HG03575 (cell line): ENCODE measurements around the gene FAM117A.

Source experiments
- ATAC-seq: cut with Tn5 transposase; IDR thresholded peaks from one replicate; pipeline ENCODE4 v1.9.1; 2021; ENCODE audit not compliant: unreplicated experiment, insufficient number of reproducible peaks, low FRiP score; ENCODE audit errors: extremely low read depth

The FAM117A gene, protein sequence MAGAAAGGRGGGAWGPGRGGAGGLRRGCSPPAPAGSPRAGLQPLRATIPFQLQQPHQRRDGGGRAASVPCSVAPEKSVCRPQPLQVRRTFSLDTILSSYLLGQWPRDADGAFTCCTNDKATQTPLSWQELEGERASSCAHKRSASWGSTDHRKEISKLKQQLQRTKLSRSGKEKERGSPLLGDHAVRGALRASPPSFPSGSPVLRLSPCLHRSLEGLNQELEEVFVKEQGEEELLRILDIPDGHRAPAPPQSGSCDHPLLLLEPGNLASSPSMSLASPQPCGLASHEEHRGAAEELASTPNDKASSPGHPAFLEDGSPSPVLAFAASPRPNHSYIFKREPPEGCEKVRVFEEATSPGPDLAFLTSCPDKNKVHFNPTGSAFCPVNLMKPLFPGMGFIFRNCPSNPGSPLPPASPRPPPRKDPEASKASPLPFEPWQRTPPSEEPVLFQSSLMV

DNA sequence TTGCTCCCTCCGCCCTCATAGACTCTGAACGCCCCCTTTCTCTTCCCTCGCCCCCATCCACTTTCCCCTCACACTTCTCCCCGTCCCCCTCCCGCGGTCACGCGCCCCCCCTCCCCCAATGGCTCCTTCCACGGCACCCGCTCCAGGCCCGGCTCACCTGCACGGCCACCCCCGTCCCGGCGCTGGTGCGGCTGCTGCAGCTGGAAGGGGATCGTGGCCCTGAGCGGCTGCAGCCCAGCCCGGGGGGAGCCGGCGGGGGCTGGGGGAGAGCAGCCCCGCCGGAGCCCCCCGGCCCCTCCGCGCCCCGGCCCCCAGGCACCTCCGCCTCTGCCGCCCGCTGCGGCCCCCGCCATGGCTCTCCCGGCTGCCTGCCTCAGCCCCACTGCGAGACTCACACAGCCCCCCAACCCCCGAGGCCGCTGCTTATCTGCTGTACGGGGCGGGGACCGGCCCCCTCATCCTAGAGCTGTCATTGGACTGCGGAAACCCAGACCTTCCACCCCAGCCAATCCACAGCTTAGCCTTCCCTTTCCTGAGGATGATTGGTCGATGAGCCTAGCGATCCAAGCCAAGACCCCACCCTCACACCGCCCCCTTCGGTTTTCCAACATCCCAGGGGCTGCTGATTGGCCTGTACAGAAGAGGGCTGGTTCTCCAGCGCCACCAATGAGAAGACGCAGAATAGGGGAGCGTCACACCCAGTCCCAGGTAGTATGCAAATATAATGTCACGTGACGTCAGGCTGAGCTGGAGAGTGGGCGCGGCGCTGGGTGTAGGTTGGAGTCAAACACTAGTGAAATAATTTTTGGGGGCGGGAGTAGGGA, at the start of gene FAM117A:
Gene FAM117A (minus strand): TSS at position 397 of the 824 bp plus-strand sequence. CDS start 44 bp downstream, at position 353.
- peak; percentile 84 for ATAC-seq

DNA sequence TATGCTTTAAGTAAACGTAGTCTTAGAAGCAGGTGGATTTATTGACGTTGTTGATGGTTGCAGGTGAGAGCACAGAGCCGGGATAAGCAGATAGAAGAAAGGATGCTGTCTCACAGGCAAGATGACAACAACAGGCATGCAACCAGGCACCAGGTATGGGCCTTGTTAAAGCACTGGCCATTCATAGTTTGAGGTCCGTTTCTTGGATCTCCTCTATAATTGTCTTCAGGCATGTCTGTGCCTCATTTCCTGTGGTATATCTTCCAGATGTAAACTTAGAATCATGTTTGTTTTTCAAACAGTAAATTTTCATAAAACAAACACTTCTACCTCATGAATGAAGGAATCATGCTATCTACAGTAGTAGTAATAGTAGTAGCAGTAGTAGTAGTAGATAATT, 45.1 kb upstream of the FAM117A start:
- ATAC-seq: no peak

DNA sequence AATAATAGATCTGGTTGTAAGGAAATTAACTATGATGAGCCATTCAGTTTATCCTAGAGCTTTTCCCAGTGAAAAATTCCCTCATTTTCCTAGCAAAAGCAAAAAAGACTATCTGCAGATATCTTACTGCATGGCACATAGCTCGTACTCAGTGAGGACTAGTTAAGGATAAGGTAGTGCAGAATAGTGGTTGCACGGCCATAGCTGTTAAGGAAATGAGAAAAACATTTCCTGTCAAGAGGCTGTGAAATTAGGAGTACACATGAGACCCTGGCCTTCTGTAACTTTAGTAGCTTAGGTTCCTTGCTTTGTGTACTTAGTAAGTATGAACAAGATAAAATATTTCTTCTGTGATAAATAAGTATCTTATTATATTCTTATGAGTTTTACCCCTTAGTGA, 34.8 kb upstream of the FAM117A start:
- no peak for ATAC-seq

DNA sequence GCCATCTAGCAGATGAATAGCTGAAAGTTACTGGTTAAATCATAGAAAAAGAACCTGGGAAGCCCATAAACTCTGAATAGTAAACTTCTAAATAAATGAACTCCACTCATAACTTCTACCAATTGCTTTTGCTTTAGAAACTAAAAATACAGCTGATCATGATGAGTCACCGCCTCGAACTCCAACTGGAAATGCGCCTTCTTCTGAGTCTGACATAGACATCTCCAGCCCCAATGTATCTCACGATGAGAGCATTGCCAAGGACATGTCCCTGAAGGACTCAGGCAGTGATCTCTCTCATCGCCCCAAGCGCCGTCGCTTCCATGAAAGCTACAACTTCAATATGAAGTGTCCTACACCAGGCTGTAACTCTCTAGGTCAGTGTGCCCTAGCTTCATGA, 34.3 kb upstream of the FAM117A start:
- ATAC-seq: no peak

DNA sequence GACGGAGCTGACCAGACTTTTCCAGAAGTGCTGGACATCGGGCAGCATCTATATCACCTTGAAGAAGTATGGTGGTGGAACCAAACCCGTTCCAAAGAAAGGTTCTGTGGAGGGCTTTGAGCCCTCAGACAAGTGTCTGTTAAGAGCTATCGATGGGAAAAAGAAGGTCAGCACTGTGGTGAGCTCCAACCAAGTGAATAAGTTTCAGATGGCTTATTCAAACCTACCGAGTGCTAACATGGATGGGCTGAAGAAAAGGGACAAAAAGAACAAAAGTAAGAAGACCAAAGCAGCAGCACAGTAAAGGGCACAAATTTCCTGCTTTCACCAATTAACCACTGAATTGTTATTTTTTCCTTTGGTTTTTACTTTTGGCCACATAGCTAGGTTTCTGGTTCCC, 31.4 kb upstream of the FAM117A start:
- ATAC-seq: no peak

DNA sequence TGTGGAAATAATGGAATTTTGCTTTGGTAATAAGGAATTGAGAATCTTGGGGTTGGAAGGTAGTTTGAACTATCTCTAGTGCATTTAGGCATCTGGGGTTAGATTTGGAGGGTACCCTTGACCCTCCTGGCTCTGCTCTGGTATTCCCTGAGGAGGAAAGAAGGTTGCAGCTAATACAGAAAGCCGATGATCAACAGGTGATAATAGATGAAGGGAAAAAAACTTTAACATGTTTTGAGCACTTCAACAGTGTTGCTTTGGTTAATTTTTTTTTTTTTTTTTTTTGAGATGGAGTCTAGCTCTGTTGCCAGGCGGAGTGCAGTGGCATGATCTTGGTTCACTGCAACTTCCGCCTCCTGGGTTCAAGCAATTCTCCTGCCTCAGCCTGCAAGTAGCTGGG, 29.4 kb upstream of the FAM117A start:
- ATAC-seq: no peak

DNA sequence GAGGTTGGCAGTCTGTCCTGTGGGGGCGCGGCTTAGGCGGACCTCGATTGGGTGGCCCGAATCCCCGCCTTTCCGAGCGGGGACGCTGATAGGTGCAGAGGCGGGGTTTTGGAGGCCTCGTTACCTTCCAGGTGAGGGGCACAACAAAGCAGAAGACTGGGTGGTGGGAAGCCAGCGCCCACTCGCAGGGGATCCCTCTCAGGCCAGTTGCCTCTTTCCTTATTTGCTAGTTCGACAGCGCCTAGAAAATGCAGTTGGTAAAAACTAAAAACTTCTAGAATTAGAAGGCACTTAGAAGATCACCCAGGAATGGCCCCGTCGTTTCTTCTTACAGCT, 25.3 kb upstream of the FAM117A start:
- ATAC-seq: no peak

DNA sequence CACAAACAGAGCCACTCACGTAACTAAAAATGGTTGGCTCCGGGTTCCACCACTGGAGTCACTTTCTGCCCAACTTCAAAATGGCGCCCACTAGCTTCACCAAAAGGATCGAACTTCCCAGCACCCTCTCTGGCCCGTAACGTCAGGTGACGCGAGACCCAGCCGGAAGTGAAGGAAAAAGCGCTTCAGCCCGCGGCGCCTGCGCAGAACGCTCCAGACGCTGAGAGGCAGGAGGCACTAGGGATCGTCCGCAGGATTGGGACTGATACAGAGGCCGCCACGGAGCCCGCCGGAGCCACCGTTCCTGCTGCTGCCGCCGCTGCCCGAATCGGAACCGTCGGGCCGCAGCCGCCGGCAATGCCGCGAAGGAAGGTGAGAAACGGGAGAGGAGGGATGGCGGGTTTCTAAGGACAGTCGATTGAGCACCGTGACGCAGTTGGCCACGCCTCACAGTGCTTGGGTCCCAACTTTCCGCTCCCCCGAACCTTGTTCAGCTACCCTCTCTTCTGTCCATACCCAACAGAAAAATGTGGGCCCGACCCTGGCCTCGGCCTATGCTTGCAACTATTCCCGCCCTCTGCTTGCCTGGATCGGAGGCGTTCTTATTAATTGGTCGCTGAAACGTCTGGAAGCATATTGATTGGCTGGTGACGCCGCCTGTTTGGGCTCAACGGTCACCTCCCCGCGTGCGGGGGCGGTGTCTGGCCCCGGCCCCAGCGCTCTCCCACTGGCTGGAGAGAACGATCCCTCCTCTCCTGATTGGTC, 24.7 kb upstream of the FAM117A start, which contains the start of gene KAT7:
Gene KAT7 (plus strand): TSS at position 204 of the 765 bp plus-strand sequence. CDS start 154 bp downstream, at position 358.
- ATAC-seq: peak; percentile 47

DNA sequence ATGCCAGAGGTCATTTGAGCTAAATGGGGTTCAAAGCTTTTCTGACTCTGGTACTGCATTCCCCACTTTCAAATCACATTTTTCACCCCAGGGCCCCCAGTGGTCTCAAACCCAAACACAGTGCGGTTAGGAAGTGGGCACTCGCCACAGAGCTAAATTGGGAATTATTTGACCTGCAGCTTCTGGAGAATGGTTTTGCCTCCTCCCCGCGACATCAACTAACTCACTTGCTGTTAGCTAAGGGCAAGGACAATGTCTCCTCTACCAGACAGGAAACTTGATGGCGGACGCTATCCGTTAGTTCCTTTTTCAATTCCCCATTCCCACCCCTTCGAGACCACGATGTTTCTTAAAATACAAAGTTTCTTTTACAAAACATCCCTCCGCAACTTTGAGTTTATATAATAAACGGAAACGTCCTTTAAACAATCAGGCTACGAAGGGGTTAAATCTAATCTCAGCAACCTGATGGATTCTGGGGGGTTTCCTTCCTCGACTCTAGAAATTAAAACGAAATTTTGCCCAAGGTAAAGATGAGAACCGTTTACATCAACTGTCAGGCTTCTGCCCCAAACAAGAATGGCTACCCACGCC, 24.1 kb upstream of the FAM117A start:
- ATAC-seq: no peak

DNA sequence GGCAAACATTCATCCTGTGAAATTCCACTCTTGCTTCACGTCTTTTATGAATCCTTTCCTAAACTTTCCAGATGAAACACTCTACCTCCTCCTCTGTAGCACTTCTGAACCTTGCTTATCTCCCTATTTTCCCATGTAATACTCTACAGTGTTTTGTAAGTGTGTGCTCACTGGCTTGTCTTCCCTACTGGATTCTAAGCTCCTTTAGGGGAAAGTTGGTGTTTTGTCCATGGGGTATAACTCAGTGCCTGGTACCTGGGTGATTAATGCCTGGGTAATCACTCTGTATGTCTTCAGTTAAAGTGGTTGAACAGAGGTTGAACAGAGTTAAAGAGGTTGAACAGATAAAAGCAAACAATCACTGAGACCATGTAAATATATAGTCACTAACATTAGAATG, 20.7 kb upstream of the FAM117A start:
- ATAC-seq: no peak

DNA sequence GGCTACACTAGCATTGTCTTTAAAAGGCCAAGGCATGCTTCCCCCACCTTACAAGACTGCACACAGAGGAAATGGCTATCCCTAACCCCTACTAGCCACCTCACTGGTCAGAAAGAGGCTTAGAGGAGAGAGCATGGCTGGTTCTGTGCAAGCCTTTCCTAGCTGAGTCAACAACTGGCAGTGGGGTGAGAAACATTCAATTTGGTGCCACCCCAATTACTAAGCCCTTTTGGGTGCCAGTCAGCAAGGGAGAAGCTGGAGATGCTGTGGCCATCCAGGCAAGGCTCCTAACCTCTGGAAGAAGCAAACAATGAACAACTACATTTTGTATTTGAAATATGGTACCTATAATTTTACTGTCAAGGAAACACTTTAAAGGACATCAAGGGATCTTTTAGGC, 19.9 kb upstream of the FAM117A start:
- ATAC-seq: no peak

DNA sequence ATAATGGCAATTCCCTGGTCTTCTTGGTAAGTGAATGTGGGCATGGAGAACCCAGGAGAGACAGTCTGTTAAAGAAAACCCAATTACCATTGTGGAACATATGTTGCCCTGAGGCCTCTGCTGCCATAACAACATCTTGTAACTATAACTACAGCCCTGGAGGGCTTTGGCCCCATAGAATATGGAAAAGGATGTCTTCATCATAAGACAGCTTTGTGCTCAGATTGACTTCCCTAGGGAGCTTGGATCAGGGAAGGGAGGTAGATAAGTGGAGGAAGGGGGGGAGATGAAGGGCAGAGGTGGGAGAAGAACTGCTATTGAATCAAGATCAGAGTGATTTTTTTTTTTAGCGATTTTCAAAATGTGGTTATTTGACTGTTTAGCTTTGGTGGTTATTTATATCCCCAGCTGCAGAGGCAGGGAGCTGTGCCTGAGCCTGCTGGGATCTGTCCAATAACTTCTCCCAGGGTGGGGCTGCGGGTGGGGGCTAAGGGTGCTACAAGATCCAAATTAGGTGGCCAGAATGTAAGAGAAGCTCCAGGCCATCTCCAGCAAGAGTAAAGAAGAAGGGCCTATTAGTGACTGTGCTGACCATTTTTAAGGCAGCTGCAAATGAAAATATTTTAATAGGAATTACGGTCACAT, 19.3 kb upstream of the FAM117A start:
- no peak for ATAC-seq

DNA sequence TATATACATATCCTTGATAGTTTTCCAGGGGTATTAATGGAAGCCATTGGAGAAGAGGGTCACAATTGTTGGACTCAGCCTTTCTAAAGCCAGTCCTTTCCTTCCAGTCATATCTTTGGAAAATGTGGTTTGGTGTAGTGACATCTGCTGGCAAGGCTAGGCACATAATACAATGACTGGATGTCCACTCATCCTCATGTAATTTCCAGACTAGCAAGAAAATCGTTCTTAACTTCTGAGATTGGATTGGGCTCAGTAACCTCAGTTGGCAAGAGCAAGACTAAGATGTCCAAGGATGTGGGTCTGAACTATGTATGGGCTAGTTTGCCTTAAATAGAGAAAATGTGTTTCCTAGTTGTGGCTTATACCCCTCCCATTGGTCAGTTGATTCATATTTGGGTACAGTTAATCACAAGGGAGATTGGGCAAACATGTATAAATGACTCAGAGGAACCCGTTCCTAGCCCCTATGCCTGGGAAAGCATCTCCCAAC, 15.9 kb upstream of the FAM117A start:
- no peak for ATAC-seq

DNA sequence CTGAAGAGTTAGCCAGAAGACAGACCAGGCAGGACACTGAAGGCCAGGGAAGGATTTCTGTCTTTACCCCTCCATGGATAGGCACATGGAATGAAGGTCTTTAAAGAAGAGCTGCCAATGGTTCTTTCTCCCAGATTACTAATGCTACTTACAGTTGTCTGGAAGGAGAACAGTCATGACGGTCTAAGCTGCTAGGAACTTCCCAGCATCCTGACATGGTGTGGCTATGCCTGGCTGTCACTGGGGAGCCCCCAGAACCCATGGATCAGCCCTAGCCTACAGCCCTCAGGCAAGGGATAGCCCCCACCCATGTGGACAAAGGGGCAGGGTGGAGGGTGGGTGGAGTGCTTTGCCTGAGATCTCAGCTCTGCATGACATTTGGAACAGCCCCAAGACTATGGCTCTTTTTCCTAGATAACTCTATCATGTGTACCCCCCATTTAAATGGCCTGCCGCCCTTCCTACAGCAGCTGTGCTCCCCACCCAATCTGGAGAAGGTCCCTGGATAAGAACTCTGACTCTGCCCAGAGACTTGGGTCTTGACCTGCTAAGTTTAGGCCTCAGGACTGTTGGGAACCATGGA, 15.3 kb upstream of the FAM117A start:
- ATAC-seq: no peak

DNA sequence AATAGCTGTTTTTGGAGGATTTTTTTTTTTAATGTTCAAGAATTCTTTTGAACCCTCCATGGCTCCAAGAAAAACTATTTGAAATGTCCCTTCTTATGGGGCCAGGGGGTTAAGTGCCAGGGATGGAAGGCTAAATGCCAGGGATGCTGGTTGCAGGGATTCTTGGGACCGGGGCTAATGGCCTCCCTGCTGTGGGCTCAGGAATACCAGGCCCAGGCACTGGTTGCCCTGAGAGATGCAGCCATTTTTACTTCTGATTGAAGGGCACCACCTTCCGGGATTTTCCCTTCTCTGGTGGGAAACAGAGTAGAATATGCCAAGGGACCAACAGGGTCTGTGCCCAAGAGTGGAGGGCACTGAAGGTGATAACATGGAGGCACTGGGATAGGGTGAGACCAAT, 13.6 kb upstream of the FAM117A start:
- ATAC-seq: no peak

DNA sequence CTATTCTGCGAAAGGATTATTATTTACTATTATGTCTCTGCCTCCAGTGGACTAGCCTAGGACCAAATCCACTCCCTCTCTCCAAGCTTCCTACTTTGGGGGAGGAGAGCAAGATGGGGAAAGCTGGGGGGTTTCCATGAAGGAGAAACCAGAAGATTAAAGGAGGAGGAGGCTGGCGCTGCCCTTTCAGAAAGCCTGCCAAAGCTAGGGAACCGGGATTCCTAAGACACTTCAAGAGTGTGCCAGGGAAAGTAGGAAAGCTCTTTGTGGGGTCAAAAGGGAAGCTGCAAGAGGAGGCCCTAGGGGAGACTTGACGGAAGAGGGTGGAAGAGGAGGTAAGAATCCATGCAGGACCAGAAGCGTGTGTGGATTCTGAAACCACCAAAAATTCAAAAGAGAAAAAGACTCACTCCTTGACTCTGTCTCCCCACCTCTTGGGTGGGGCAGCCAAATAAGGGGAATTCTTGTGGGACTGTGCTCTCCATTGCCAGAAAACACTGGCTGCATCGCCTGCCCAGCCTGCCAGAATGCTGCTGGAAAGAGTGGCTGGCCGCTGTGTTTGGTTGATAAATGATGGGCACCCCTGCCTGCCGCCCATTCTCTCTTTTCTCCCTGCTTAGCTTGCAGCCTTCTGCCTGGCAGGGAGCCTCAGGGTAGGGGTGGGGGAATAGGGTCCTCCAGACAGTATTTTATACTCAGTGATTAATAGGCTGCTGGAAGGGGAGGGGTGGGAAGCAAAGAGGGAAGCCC, 12.8 kb upstream of the FAM117A start:
- ATAC-seq: no peak

DNA sequence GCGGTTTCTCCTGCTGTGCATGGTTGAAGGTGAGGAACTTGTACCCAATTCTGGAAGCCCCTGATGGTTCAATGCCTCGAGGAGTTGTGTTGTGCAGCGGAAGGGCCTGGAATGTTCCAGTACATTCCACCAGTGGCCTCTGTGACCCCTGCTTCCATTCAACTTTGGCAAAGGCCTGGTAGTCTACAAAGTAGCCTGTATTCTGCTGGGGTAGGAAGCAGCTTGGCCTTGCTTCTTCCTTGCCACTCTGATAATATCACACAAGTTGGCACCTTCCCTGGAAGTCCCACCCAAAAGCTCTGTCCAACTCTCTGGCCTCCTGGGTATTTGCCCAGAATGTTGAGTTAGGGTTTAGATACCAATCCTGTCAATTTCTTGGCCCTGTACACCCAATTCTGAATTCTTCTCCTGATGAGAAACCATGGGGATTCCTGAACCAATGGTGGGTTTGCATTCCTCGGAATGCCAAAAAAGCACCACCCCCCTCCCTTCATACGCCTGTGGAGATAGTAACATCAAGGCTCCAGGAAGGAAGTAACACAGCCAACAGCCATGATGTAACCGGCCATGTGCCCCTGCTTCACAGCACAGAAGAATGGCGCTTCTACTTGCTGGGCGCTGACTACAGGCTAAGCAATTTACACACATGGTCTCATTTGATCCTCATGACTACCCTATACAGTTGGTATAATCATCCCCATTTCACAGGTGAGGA, 11.8 kb upstream of the FAM117A start:
- no peak for ATAC-seq
